Spleen (tissue), 7 donors: ENCODE measurements around the gene PRKG1.

ENCODE experiments used
- POLR2A ChIP-seq, 3 donors: fragments of 450-650 bp; IDR thresholded peaks; one replicate each; pipeline ENCODE4 v1.5.1; 2017; ENCODE audit warnings: antibody characterized with exemption in 3 of 3, mild to moderate bottlenecking in 1 of 3
- TF ChIP-seq, protein P1 (sequence below), 11 experiments: fragments of 200-600 bp in 7 of 11; fragments of 450-650 bp in 4 of 11; sonication (generic) in 4 of 11; IDR thresholded peaks in 8 of 11; conservative IDR thresholded peaks in 3 of 11; 1 replicate in 7 of 11; 2 replicates in 4 of 11; pipeline versions ENCODE4 v1.4.0 to v1.8.0; 2016 to 2021; ENCODE audit warnings: antibody characterized with exemption in 11 of 11, inconsistent platforms in 4 of 11, mild to moderate bottlenecking in 1 of 11
- donor health status: DM: no; HTN: no; CAD: no; lungs with moderate emphysema.
- donor health status: DM: no; HTN: no; CAD: no.
- donor health status: DM: no; HTN: no; CAD: no.

- TF ChIP-seq, protein P1, sequence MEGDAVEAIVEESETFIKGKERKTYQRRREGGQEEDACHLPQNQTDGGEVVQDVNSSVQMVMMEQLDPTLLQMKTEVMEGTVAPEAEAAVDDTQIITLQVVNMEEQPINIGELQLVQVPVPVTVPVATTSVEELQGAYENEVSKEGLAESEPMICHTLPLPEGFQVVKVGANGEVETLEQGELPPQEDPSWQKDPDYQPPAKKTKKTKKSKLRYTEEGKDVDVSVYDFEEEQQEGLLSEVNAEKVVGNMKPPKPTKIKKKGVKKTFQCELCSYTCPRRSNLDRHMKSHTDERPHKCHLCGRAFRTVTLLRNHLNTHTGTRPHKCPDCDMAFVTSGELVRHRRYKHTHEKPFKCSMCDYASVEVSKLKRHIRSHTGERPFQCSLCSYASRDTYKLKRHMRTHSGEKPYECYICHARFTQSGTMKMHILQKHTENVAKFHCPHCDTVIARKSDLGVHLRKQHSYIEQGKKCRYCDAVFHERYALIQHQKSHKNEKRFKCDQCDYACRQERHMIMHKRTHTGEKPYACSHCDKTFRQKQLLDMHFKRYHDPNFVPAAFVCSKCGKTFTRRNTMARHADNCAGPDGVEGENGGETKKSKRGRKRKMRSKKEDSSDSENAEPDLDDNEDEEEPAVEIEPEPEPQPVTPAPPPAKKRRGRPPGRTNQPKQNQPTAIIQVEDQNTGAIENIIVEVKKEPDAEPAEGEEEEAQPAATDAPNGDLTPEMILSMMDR (IDR thresholded peaks at IDR 0.05 in 8 of 11, conservative IDR thresholded peaks at IDR 0.05 in 3 of 11), result no peak
- no peak for TF ChIP-seq POLR2A (IDR thresholded peaks at IDR 0.05)
These were observed 1273.0 kb downstream of the PRKG1 start for GRCh38 chr10:52347327-52347667.
